Retina (tissue), 1 donor: Measurements from ENCODE around the gene PLXND1.

ENCODE experiments used
- DNase-seq: peaks from one replicate; pipeline ENCODE4 v3.0.0-alpha.2; 2016

The PLXND1 gene

GRCh38 chr3:129581623-129582022 is 24.9 kb downstream of the PLXND1 start:
- DNase-seq = no peak

DNA sequence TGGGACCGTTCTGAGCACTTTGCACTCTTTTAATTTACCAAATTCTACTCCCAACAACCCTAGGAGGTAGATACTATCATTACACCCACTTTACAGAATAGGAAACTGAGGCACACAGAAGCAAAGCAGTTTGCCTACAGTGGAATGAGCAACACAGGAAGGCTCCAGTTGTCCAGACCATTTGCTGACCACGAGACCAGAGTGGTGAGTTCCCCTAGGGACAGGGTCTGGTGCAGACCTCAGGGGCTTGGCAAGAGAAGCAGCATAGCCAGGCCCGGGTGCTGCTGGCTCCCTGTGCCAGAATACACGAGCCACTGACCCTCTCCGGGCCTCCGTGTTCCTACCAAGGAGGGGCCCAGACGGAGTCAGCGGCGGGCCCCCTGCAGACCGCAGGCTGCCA is 26.5 kb downstream of the PLXND1 start:
- no peak for DNase-seq

GRCh38 chr3:129577925-129578786 is 28.3 kb downstream of the PLXND1 start:
- DNase-seq = no peak

DNA sequence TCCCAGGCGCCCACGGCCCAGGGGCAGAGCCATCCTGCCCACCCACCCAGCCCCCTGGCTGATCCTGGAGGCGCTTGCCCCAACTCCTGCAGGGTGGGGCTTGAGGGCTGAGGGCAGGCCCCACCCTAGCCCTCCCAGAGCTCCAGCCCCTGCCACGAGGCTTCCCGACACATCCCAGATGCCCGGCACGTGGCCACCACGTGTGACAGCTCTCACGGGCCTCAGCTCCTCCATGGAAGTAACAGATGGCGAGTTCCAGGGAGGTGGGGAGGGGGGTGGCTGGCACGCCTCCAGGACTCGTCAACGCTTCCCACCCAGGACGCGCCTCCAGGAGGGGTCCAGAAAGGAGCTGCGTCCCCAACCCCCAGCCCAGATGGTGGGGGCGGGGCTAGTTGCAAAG is 29.1 kb downstream of the PLXND1 start:
- DNase-seq = no peak

GRCh38 chr3:129576514-129577352 is 29.7 kb downstream of the PLXND1 start:
- no peak for DNase-seq

GRCh38 chr3:129575997-129576384 is 30.5 kb downstream of the PLXND1 start:
- DNase-seq = no peak

DNA sequence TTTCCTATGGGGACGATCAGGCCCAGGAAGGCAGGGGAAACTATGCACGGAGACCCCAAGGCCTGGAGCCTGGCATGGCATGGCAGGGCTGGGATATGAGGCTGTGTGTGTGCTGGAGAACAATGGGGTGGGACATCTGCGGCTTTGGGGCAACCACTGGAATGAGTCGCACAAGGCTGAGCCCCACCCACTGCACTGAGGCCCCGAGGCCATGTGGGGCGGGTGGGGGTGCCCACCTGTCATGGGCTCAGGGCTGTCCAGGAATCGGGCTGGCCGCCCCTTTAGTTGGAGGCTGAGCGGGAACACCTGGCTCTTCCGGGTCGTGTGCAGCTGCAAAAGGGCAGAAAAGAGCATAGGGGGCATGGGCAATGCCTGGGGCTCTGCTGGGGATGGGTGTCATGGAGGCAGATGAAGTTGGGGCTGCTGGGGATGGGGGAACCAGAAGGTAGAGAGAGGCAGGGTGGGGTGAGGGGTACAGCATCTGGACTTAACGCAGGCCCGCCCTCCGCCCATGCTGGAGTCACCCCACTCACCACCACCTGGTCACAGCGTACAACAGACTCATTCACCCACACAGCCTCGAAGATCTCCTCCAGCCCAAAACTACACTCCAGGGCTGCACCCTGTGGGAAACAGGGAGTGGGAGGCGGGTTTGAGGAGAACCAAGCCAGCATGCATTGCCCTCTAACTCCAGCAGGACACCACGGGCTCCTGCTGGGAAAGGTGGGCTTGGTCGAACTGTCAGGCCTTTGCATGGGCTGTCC is 31.1 kb downstream of the PLXND1 start:
- DNase-seq = no peak

DNA sequence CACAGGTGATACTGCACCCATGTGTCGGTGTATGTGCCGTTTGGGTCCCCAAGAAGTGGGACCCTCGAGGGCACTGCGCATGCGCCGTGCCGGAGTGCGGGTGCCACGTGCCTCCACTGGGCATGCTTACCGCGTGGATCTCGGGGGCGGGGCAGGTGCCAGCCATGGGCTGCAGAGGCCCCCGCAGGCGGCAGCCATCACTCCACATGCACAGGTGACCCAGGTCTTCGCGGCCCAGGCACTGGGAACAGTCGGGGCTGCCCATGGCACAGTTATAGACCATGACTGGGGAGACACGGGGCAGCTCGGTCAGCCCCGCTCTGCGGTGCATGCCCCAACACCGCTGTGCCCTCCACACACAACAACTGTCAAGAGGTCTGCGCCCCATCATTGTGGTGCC is 32.3 kb downstream of the PLXND1 start:
- no peak for DNase-seq

- DNase-seq = no peak
Observed at GRCh38 chr3:129573493-129573892, 33.0 kb downstream of the PLXND1 start.

- no peak for DNase-seq
Observed at GRCh38 chr3:129572603-129573002, 33.9 kb downstream of the PLXND1 start.

DNA sequence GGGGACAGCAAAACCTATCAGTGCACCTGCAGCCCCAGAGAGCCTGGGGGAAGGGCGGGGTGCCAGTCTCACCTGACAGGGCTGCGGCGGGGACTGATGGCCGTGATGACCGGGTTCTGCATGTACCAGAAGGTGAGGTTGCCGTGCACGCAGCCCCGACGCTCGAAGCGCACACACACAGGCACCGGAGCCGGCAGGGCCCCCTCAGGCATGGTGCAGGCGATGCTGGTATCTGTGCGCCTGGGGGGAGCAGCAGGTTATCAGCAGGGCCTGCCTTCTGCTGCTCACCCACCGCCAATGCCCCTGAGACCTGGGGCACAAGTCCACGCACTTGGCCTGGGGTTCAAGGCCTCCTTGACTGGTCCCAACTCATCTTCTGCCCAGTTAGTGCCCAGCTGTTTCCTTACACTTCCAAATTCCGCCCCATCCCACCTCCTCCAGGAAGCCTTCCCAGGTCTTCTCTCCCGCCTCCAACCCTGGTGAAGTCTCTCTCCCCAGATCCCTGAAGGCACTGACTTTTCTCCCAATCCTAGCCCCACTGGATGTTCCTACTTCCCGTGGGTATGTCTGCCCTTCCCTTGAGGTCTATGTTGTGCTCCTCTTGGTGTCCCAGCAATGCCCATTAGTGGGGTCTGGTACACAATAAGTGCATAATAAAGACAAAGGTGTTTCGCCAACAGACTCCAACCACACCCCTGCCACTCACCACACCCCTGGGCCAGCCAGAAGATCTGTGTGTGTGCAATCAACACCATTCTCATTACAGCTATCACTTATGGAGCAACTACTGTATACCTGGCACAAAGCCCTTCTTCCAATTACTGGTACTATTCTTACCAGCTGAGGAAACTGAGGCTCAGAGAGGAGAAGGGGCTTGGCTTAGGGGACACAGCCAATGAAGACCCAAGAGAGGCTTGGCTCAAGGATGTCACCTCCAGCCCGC is 34.6 kb downstream of the PLXND1 start:
- DNase-seq = no peak

DNA sequence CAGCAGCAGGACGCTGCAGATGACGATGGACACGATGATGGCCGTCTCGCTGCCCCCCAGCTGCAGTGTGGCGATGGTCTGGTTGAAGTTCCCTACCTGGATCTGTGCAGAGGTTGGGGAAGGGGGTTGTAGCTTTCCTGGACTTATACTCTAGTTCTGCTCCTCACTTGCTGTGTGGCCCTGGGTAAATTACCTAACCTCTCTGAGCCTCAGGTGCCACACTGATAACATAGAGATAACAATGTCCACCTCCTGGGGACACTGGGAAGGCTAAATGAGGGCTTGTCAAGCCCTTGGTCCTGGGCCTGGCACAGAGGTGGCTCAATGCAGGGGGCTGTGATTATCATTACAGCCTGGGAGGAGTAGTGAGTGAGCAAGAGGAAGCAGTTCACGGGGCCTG is 36.6 kb downstream of the PLXND1 start:
- DNase-seq = no peak

GRCh38 chr3:129567939-129568338 is 38.5 kb downstream of the PLXND1 start:
- DNase-seq = no peak

- DNase-seq = no peak
Observed at GRCh38 chr3:129567176-129567705, 39.2 kb downstream of the PLXND1 start.

DNA sequence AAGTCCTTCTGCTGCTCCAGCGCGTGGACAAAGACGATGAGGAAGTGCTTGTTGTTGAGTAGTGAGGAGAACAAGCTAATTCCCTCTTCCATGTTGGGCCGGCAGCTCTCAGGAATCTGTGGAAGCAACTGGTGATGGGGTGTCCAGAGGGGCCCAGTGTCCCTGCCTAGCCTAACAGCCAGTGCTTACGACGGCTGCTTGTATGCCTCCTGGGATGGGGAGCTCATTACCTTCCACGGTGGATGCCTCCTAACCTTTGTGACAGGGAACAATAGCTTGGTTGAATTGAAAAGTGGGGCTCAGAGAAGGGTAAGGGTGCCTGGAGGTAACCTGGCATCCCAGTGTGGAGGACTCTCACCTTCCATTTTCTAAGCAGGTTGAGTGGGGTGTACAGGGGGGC is 40.6 kb downstream of the PLXND1 start:
- no peak for DNase-seq

GRCh38 chr3:129564981-129565644 is 41.4 kb downstream of the PLXND1 start:
- DNase-seq = no peak

DNA sequence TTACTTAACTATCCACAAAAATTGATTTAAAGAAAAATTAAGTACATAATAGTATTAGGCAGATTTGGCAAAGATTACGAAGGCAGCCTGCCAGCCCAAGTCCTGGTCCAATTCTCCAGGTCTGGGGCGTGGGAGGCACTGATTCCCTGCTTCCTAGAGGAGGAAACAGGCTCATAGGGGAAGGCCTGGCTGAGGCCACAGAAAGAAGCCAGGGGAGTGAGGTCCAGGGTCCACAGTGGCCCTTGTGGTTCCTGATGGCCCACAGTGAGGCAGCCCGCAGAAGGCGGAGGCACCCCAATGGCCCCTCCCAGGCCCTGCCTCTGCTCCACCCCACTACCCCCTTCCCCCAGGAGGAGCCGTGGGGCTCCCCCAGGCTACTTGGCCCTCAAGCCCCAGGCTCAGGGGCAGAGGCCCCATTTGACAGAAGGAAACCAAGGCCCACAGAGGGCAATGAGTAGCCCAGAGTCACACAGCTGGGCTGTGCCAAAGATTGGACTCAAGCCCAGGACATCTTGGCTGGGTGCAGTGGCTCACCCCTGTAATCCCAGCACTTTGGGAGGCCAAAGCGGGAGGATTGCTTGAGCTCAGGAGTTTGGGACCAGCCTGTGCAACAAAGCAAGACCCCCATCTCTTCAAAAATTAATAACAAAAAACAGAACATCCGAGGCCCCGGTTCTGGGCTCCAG is 42.5 kb downstream of the PLXND1 start:
- no peak for DNase-seq

DNA sequence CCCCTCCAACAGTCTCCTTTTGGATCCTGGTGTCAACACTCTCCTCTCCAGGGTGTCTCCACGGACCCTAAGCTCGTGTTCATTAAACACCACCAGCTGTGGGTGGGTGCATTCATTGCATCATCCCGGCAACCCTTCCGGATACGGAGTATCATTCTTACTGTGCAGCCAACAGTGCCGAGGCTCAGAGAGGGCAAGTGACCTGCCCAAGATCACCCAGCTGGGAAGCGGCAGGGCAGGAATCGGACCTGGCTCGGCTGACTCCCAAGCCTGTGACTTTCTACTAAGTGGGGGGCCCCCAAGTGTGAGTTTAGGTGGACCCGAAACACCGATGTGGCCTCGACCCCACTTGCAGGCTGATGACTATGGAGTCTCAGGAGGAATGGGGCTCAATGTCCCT is 43.1 kb downstream of the PLXND1 start:
- DNase-seq = no peak

DNA sequence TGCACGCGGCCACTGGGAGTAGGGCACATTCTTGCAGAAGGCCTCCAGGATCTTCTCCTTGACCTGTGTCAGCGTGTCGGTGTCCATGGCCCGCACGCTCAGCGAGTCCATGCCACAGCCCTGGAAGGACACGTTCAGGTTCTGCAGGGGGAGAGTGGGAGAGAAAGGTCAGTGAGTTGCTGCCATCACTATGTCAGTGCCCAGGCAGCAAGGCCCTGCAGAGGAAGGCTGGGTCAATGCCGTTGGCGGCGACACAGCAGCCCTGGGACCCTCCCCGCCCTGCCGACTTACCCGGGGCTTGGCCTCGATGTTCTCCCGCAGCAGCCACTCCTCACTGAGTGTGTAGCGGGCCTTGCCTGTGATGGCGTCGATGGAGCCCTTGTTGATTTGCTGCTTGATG is 43.7 kb downstream of the PLXND1 start:
- no peak for DNase-seq

DNA sequence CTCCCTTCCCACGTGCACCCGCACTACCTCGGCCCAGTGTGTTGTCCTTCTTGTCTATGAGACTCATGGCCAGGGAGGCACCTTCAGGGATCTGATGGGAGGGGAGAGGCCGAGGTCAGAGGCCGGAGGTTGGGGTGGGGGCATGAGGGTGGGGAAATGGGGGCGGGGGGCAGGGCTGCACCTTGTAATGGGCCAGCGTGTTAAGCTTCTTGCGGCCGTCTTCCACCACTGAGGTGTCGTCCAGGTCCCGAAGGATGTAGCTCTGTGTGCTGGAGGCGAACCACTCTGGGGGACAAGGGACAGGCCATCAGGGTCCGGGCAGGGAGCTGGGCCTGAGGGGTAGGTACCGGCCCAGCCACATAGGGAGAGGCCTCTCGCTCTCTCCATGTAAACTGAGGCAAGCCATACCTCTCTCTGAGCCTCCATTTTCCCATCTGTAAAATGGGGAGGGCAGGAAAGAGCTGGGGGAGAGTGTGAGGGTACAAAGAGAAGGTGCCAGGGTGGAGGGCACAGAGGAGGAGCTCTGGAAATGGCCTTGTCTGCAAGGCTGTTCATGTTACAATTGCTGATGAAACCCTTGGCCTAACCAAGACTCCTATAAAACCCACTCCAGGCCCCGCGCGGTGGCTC is 44.7 kb downstream of the PLXND1 start:
- no peak for DNase-seq
